AG04449 (cell line): ENCODE data around the gene DGKE.

Experiments
- CTCF ChIA-PET: fragments of 350-600 bp; formaldehyde crosslinking; extraction: SDS; loops from one replicate; lab custom pipeline; 2021; ENCODE audit warnings: antibody characterized with exemption; lab: Yijun Ruan, JAX
- POLR2A ChIA-PET: fragments of 400-600, 350-600 bp; formaldehyde crosslinking; extraction: SDS; loops from one replicate; lab custom pipeline; 2020; ENCODE audit warnings: antibody characterized with exemption, inconsistent platforms; lab: Yijun Ruan, JAX
- DNase-seq: peaks from one replicate; pipeline ENCODE4 v3.0.0-alpha.2; 2010; ENCODE audit warnings: low read depth, low spot score
- H3K4me3 ChIP-seq: 2 replicates; pipeline ENCODE4 v1.5.1; 2011; ENCODE audit warnings: low read depth, mild to moderate bottlenecking, control low read depth, low read length
- TF ChIP-seq, protein P1 (sequence below): IDR thresholded peaks from one replicate; pipeline ENCODE4 v1.5.1; 2011; ENCODE audit warnings: mild to moderate bottlenecking, moderate library complexity, low read length, control low read depth, inconsistent platforms; ENCODE audit not compliant: insufficient read depth; ENCODE audit errors: missing control alignments

DGKE gene

DNA sequence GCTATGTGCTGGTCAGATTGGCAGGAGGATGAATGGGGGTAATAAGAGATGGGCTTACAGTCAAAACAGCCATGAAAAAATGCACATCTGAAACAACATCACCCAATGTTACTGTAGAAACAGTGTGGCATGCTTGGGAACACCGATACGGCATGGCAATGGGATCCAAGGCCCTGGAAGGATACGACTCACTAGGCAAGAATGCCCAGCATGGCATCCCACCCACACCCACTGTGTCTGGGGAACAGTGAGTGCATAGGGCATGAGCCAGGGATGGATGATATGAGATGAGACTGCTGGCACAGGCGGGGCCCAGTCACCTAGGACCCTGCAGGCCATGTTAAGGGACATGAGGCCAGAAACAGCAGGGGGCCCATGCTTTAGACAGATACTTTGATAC is 68.4 kb downstream of the DGKE start:
- POLR2A ChIA-PET, result interaction anchor here (1.0 kb wide), 1 partner anchor 12 kb away, joined by 4 read pairs; the partner anchor contains the start of gene TRIM25
- H3K4me3 ChIP-seq, result no peak overlapping the region
- DNase-seq, result peak; percentile 24
- TF ChIP-seq, protein P1, sequence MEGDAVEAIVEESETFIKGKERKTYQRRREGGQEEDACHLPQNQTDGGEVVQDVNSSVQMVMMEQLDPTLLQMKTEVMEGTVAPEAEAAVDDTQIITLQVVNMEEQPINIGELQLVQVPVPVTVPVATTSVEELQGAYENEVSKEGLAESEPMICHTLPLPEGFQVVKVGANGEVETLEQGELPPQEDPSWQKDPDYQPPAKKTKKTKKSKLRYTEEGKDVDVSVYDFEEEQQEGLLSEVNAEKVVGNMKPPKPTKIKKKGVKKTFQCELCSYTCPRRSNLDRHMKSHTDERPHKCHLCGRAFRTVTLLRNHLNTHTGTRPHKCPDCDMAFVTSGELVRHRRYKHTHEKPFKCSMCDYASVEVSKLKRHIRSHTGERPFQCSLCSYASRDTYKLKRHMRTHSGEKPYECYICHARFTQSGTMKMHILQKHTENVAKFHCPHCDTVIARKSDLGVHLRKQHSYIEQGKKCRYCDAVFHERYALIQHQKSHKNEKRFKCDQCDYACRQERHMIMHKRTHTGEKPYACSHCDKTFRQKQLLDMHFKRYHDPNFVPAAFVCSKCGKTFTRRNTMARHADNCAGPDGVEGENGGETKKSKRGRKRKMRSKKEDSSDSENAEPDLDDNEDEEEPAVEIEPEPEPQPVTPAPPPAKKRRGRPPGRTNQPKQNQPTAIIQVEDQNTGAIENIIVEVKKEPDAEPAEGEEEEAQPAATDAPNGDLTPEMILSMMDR, result no peak
- CTCF ChIA-PET, result interaction anchor here (0.8 to 1.4 kb wide), 2 partner anchors 8 to 10 kb away, joined by 3 read pairs; no protein-coding TSS in a partner anchor

DNA sequence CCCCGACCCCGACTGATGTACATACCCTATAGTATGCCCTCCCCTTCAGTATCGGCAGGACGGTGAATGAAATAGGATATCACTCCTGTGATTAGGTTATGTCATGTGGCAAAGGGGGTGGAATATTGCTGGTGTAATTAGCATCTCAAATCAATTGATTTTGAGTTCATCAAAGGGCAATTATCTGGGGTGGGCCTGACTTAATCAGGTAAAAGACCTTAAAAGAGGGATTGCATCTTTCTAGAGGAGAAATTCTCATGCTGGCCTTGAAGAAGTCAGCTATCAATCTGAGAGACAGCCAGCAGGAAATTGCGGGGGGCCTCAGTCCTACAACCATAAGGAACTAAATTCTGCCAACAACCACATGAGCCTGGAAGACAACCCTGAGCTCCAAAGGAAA is 69.6 kb downstream of the DGKE start:
- DNase-seq, result no peak
- ChIA-PET POLR2A (interaction anchor here (1.0 to 1.2 kb wide), 2 partner anchors 11 to 32 kb away, joined by 3 to 4 read pairs; partner anchors contain the start of gene TRIM25), CTCF (no interaction called here)
- TF ChIP-seq, protein P1, result no peak
- H3K4me3 ChIP-seq, result no peak overlapping the region

DNA sequence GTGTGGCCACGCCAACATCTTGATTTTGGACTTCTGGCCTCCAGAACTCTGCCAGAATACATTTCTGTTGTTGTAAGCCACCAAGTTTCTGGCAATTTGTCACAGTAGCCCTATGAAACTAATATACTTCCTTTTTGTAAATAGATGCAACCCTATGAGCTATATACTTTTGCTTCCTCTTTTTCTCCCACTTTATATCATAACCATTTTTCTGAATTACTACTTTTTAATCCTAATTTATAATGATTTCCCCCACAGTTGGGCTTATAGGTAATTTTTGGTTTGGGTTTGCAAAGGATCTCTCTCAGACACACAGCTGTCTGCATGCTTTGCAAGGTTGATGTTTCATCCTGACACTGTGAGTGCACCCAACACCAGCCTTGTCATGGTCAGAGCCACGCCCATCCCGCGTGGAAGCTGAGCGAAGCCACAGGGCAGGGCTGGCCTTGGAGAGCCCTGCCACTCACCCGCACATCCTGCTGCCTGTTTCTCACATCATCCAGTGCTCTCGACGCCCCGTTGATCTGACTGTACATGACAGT is 74.1 kb downstream of the DGKE start:
- no peak for DNase-seq
- POLR2A ChIA-PET, result no interaction called here
- TF ChIP-seq, protein P1, result no peak
- H3K4me3 ChIP-seq, result no peak overlapping the region
- CTCF ChIA-PET, result interaction anchor here (0.8 kb wide), 1 partner anchor 20 kb away, joined by 3 read pairs; no protein-coding TSS in a partner anchor

DNA sequence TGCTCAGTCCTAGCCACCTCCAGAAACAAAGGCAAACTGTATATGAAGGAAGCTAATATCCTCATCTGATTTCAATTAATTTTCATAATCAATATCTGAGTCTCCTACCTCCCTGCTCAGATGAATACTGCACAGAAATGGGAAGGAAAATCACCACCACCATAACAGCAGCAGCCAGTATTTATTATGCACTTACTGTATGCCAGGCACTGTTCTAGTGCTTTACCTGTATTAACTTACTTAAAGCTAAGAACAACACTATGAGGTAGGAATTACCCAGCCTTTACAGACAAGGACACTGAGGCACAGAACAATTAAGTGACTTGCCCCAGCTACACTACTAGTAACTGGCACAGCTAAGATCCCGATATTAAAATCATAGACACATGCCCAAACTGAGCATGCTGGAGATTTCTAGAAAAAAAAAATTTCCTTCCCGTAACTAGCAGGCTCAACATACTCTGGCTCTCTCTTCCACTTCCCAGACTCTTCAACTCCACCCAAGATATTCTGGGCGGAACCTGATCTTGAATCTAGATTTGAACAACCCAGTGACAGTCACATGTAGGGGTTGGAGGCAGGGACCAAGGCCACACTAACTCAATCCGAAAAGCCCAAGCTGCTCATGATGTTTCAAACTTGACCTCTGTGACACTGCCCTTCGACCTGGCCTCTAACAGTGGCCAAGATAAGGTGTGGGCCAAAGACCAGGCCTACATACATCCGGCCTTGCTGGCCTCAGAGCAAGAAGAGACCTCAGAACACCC is 76.0 kb downstream of the DGKE start:
- H3K4me3 ChIP-seq, result no peak overlapping the region
- DNase-seq, result no peak
- POLR2A ChIA-PET, result interaction anchor here (0.7 kb wide), 1 partner anchor 75 kb away, joined by 3 read pairs; no protein-coding TSS in a partner anchor
- TF ChIP-seq, protein P1, result no peak
- CTCF ChIA-PET, result interaction anchor here (1.3 to 1.6 kb wide), 3 partner anchors 8 to 90 kb away, joined by 3 to 5 read pairs (median 4); no protein-coding TSS in a partner anchor

DNA sequence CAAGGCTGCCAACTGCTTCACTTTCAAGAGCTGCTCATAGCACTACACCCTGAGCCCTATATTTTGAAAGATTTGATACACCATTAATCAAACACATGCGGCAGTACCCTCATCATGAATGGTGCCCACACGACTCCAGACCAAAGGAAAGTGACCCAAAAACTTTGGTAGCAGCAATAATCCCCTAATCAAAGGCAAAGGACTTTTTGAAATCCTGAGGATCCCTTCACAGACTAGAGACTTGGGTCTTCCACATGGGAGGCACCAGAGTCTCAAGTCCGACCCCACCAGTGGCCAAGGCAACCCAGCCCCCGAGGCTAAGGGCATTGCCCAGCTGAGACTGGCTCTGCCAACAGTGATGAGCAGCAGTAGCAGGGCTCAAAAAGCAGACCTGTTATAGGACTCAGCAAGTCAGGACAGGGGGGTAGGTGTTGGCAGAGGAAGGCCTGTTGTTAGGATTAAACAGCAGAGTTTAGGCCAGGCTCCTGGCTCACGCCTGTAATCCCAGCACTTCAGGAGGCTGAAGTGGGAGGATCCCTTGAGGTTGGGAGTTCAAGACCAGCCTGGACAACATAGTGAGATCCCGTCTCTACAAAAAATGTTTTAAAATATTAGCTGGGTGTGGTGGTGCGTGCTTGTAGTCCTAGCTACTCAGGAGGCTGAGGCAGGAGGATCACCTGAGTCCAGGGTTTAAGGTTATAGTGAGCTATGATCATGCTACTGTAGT is 76.7 kb downstream of the DGKE start:
- no peak for DNase-seq
- ChIA-PET POLR2A (no interaction called here), CTCF (interaction anchor here (1.1 to 1.6 kb wide), 4 partner anchors 9 to 91 kb away, joined by 3 to 5 read pairs (median 4); no protein-coding TSS in a partner anchor)
- H3K4me3 ChIP-seq, result no peak overlapping the region
- TF ChIP-seq, protein P1, result no peak
